ENCODE measurements around the gene PCLO.
"Not testable (repeated sequence)": the region's sequence is repeated elsewhere in the genome, so short reads cannot be mapped to it uniquely, and the experiment has no call there.

The PCLO gene

GRCh38 chr7:82965088-82966036, 197.3 kb downstream of the PCLO start:
- DNase-seq: no peak

GRCh38 chr7:82964150-82964882, 198.4 kb downstream of the PCLO start:
- no peak for DNase-seq

GRCh38 chr7:82961240-82961639, 201.4 kb downstream of the PCLO start:
- no peak for DNase-seq

DNA sequence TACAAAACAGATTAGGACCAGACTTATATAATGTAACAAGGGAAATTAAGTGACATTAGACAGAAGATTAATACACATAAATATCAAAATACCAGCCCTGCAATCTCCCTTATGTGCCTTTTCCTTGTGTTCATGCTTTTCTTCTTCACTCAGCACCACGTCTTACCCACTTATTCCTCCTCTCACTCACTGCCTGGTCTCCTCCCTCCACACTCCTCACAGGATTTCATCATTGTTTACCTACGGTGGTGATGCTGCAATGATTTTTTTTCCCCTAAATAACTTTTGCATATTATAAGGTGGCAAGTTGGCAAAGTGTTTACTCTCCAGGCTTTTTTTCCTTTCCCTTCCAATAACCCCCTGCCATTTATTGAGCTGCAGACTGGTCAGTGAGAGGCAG, 203.2 kb downstream of the PCLO start:
- no peak for DNase-seq

GRCh38 chr7:82957521-82957920, 205.2 kb downstream of the PCLO start:
- DNase-seq: no peak

GRCh38 chr7:82953324-82954027, 209.2 kb downstream of the PCLO start:
- no peak for DNase-seq

DNA sequence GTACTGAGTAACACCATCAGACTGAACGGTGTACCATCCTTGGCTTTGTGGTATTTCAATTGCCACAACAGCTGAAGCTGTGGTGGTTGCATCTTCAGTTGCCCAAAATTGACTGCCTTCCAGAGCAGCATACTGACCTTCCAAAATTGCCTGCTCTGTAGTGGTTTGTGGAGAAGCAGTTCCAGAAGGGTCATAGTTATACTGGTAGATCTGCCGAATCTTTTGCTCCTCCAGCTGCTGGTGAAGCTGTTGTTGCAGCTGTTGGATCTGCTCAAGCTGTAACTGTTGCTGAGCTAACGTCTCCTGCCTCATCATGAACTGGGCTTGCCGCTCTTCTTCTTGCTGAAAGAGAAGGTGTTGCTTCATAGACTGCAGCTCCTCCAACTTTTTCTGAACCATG, 212.2 kb downstream of the PCLO start:
- no peak for DNase-seq

- DNase-seq: no peak
These were observed 217.2 kb downstream of the PCLO start for GRCh38 chr7:82945480-82945879.

DNA sequence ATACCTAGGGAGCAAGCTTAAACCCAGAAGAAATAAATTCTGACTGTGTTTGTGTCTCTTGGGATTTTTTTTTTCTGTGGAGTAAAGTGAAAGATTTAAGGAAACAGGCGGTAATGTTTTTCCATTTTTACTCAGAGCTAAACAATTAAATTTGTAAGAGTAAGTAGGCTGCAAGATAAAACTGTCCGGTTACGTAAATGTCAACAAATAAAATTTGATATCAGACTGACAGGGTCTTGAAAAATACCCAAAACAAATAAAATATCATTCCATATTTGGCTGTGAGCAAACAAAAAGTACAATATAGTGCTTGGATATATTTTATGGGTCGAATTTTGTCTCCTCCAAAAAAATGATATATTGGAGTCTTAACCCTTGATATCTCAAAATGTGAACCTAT, 217.6 kb downstream of the PCLO start:
- DNase-seq: no peak

DNA sequence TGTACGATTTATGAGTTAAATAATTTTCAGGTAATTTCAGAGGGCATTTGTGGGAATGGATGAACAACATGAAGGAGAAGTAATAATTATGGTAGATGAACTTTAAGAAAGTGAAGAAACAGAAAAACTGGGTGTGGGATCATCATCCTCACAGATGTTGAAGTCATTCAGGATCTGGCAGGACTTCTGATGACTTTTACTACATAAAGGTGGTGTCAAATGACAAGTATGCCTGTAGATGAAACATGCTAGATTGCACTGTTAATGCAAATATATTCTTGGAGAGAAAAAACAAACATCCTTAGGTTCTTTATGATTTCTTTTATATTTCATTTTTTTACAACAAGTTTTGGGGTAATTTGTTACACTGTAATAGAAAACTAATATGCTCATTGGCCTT, 230.2 kb downstream of the PCLO start:
- DNase-seq: no peak

DNA sequence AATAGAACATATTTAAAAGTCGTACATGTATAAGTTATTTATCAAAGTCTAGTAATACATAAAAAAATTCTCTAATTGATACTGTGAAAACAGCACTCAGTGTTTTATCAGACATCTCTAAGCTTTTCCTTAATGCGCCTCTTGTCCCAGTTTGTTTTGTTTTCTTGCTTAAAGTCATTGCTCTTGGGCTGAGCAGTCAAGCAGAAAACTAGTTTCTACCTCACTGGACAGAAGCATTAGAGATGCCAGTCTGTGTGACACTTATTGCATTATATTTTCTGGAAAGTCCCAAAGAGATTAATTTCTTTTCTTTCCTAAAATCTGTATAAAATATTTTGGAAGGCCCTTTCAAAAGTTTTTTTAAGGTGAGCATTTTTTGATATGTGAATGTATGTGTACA, 236.2 kb downstream of the PCLO start:
- DNase-seq: no peak

GRCh38 chr7:82925331-82925730, 237.4 kb downstream of the PCLO start:
- DNase-seq: no peak

DNA sequence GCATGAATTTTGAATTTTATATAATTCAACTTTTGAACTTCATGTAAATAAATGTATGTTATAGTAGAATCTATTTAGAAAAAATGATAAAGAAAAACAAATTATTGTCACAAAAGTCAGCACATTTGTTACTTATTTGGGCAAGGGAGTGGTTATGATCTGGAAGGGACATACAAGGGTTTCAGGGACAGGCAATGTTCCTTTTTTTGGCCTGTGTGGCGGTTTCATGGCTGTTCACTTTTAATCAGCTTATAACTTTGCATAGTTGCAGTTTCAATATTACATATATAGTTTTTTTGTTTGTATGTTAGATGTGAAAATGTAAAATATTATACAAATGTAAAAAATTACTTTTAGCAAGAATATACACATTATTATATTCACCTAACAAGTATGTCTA, 256.2 kb downstream of the PCLO start:
- DNase-seq: no peak

DNA sequence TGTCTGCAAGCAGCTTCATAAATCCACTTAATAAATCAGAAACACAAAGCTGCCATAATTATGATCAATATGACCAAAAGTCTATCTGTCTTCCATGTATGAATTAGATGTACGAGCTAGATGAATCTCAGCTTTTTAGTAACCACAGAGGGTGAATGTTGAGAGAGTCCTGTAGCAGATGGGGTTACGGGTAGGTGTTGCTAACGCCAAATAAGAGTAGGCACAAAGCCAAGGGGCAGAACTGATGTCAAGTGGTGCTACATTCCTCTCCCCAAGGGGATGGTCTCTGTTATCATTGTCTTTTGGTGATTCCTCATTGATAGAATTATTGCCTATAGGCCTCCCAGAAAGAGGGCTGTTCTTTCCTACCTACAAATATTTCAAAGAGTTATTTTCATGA, 257.8 kb downstream of the PCLO start:
- no peak for DNase-seq

- not testable (repeated sequence) for DNase-seq
These were observed 261.6 kb downstream of the PCLO start for GRCh38 chr7:82901098-82901497.

DNA sequence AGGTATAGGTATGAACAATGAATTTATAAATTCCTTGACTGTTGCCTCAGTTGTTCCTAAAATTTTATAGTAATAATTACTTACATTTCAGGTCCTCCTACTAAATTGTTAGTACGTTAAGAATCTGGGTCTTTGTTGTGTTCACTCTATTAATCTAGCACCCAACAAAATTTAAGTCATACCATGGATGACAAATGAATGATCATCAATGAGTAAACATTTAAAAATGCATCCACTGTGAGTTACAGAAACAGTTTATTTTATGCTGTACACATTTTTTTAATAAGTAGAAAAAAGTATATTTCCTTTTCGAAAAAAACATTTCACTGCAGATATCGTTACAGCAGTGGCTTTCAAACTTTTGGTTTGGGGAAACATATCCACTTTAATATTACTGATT, 265.2 kb downstream of the PCLO start:
- no peak for DNase-seq

DNA sequence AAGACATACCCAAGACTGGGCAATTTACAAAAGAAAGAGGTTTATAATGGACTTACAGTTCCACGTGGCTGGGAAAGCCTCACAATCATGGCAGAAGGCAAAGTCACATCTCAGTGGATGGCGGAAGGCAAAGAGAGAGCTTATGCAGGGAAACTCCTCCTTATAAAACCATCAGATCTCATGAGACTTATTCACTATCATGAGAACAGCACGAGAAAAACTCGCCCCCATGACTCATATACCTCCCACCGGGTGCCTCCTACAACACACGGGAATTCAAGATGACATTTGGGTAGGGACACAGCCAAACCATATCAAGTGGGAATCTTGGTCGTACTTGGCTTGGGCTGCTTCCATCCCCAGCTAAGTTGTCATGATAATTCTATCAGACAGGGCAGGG, 268.3 kb downstream of the PCLO start:
- DNase-seq: not testable (repeated sequence)

- DNase-seq: no peak
These were observed 276.4 kb downstream of the PCLO start for GRCh38 chr7:82886324-82886723.

DNA sequence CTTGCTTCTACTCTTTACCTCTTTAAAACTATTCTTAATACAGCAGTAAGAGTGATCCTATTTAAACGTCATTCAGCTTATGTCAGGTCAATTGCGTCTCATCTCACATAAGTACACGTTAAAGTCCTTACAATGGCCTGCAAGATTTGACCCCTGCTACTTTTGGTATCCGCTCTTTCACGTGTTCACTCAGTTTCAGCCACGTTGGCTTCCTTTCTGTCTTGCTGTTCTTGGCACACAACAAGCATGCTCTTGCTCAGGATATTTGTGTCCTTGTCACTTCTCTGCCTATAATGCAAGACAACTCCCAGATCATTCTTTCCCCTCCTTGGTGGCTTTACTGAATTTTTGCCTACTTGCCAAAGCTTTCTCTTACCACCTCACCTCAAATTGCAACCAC, 296.8 kb downstream of the PCLO start:
- no peak for DNase-seq

- DNase-seq: no peak
These were observed 303.4 kb downstream of the PCLO start for GRCh38 chr7:82859106-82859850.

- DNase-seq: peak in 1 of 56 donors; percentile 1
These were observed 311.6 kb downstream of the PCLO start for GRCh38 chr7:82851121-82851520.

All from amygdala (tissue), 56 donors.